HL-60 (cell line): ENCODE measurements around the gene ENTPD2.

Experiments
- DNase-seq, 2 experiments: peaks; one replicate each; pipeline ENCODE4 v3.0.0-alpha.2; 2010 to 2020; ENCODE audit warnings: low read depth in 1 of 2, low spot score in 1 of 2
- H3K27ac ChIP-seq: fragments of 250-450 bp; sonication (Bioruptor Pico); replicated peaks from 2 replicates; pipeline ENCODE4 v1.5.1; 2020; ENCODE audit warnings: mild to moderate bottlenecking, moderate library complexity
- H3K27me3 ChIP-seq: fragments of 250-450 bp; sonication (Bioruptor Pico); 2 replicates; pipeline ENCODE4 v1.5.1; 2021; ENCODE audit warnings: mild to moderate bottlenecking, moderate library complexity; ENCODE audit not compliant: insufficient read depth, poor library complexity, severe bottlenecking
- H3K4me3 ChIP-seq: replicated peaks from 2 replicates; pipeline ENCODE4 v1.5.1; 2011; ENCODE audit warnings: mild to moderate bottlenecking, control low read depth, low read length; ENCODE audit not compliant: insufficient read depth
- GABPA ChIP-seq: IDR thresholded peaks from 2 replicates; pipeline ENCODE4 v1.6.1; 2012; ENCODE audit warnings: low read depth
- POLR2AphosphoS5 ChIP-seq: IDR thresholded peaks from 2 replicates; pipeline ENCODE4 v1.6.1; 2012; ENCODE audit warnings: low read depth
- REST ChIP-seq: IDR thresholded peaks from 2 replicates; pipeline ENCODE4 v1.6.1; 2012; ENCODE audit warnings: low read depth; ENCODE audit not compliant: insufficient replicate concordance
- SPI1 ChIP-seq: IDR thresholded peaks from 2 replicates; pipeline ENCODE4 v1.6.1; 2012; ENCODE audit warnings: low read depth, mild to moderate bottlenecking, borderline replicate concordance
- TF ChIP-seq, protein P1 (sequence below): IDR thresholded peaks from one replicate; pipeline ENCODE4 v1.5.1; 2011; ENCODE audit warnings: low read length, control low read depth, inconsistent platforms; ENCODE audit not compliant: insufficient read depth

ENTPD2 gene

GRCh38 chr9:137029058-137029936, 24.6 kb downstream of the ENTPD2 start:
- peak; percentile 67 to 90 for DNase-seq
- H3K27me3 ChIP-seq, result no peaks in the 10 kb centered on the region
- TF ChIP-seq, protein P1, sequence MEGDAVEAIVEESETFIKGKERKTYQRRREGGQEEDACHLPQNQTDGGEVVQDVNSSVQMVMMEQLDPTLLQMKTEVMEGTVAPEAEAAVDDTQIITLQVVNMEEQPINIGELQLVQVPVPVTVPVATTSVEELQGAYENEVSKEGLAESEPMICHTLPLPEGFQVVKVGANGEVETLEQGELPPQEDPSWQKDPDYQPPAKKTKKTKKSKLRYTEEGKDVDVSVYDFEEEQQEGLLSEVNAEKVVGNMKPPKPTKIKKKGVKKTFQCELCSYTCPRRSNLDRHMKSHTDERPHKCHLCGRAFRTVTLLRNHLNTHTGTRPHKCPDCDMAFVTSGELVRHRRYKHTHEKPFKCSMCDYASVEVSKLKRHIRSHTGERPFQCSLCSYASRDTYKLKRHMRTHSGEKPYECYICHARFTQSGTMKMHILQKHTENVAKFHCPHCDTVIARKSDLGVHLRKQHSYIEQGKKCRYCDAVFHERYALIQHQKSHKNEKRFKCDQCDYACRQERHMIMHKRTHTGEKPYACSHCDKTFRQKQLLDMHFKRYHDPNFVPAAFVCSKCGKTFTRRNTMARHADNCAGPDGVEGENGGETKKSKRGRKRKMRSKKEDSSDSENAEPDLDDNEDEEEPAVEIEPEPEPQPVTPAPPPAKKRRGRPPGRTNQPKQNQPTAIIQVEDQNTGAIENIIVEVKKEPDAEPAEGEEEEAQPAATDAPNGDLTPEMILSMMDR, result peak; percentile 73
- no peak; the same call in 1 of the 2 replicates for TF ChIP-seq POLR2AphosphoS5
- peak overlapping the region; percentile 88 for H3K4me3 ChIP-seq
- peak overlapping the region; percentile 98 for H3K27ac ChIP-seq

DNA sequence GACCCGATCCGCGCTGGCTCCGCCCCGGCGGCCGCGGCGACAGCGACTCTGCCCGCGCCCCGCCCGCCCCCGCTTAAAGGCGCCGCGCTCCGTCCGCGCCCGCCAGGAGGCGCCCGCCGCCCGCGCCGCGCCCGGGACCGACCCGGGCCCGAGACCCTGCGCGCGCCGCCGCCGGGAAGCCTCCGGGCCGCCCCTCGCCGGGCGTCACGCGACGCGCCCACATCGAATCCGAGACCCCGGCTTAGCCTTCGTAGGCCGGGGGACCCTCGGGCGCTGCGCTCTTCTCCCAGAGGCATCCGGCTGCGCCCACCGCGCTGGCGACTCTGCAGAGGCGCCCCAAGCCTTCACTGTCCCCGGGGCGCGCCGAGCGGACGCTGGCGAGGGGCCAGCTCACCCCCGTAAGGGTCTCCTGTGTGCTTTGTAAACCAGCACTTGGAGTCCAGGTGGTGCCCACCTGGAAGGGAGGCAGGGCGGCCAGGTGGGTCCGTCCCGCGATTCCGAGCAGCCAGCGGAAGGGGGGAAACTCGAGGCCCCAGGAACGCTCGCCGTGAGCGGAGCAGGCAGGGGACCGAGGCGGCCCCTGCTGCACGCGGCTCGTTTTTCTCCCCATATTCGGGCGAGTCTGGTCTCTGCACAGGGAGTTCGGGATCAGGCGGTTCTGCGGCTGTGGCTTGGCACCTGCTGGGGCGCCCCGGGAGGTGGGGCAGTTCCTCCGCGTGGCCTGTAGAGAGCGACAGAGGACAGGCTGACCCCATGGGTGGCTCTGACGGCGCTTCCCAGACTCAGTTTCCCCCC, 25.4 kb downstream of the ENTPD2 start:
- peak; percentile 81 to 91 for DNase-seq
- no peak for TF ChIP-seq POLR2AphosphoS5
- TF ChIP-seq, protein P1, result peak; percentile 79
- TF ChIP-seq REST, result no peak
- TF ChIP-seq SPI1, result no peak
- TF ChIP-seq GABPA, result no peak
- H3K4me3 ChIP-seq, result peak overlapping the region; percentile 88
- peak overlapping the region; percentile 98 for H3K27ac ChIP-seq
- H3K27me3 ChIP-seq, result no peaks in the 10 kb centered on the region

GRCh38 chr9:137027369-137028262, 26.2 kb downstream of the ENTPD2 start, which contains the start of gene ABCA2:
Gene ABCA2, minus strand, starts transcription at chr9:137028237. Its CDS starts 97 bp downstream, at chr9:137028140.
- no peak for DNase-seq
- Histone ChIP-seq H3K4me3 (peak within 1 kb of the TSS; percentile 88), H3K27me3 (no peaks in the 10 kb centered on the region), H3K27ac (peak within 1 kb of the TSS; percentile 98)
- TF ChIP-seq POLR2AphosphoS5 (no peak), SPI1 (no peak), GABPA (no peak), REST (no peak)
- TF ChIP-seq, protein P1, result no peak
